Ovary (tissue), 3 donors: ENCODE data around the gene ZNF682.

Experiments
- CTCF ChIP-seq, 3 donors: fragments of 450-650 bp in 2 of 3; fragments of 200-600 bp in 1 of 3; IDR thresholded peaks; one replicate each; pipeline versions ENCODE4 v1.5.1 to v1.8.0; 2016 to 2022; ENCODE audit warnings: antibody characterized with exemption in 3 of 3, mild to moderate bottlenecking in 1 of 3
- EP300 ChIP-seq: sonication (generic); formaldehyde crosslinking; IDR thresholded peaks from one replicate; pipeline ENCODE4 v1.6.1; 2017; ENCODE audit warnings: antibody characterized with exemption
- donor health status: DM: no; HTN: no; CAD: no.

- TF ChIP-seq EP300: no peak
- no peak for TF ChIP-seq CTCF (IDR thresholded peaks at IDR 0.05)
Measured at GRCh38 chr19:20072936-20073335, 33.6 kb upstream of the ZNF682 start.
